BJ (cell line): ENCODE data around the gene TTC21B. TPM values are rescaled to one million over a fixed set of nuclear protein-coding genes. Genes with fewer than 3 reads are reported as not detected.

Experiments used
- CTCF ChIA-PET: fragments of 350-600 bp; formaldehyde crosslinking; extraction: SDS; loops from one replicate; lab custom pipeline; 2021; ENCODE audit warnings: antibody characterized with exemption, inconsistent platforms; lab: Yijun Ruan, JAX
- POLR2A ChIA-PET: fragments of 300-600 bp; sonication (Branson Sonifier 250); formaldehyde crosslinking; extraction: SDS; loops from one replicate; lab custom pipeline; 2021; ENCODE audit warnings: antibody characterized with exemption; lab: Charles Lee
- DNase-seq: peaks from one replicate; pipeline ENCODE4 v3.0.0-alpha.2; 2011; ENCODE audit warnings: low read depth
- H3K27me3 ChIP-seq: 2 replicates; pipeline ENCODE4 v1.6.0; 2011; ENCODE audit warnings: low read length; ENCODE audit not compliant: control insufficient read depth, insufficient read depth
- H3K36me3 ChIP-seq: 2 replicates; pipeline ENCODE4 v1.5.1; 2011; ENCODE audit warnings: low read length; ENCODE audit not compliant: control insufficient read depth, insufficient read depth
- H3K4me3 ChIP-seq: 2 replicates; pipeline ENCODE4 v1.5.1; 2011; ENCODE audit warnings: low read depth, mild to moderate bottlenecking, control low read depth, low read length
- polyA plus RNA-seq: library from polyadenylated mRNA; depleted of rRNA; stranded (reverse); fragments of >200 nt; gene quantifications from 2 replicates; pipeline ENCODE4 v1.2.3, GENCODE V29; 2011
- TF ChIP-seq, protein P1 (sequence below): IDR thresholded peaks from 2 replicates; pipeline ENCODE4 v1.5.1; 2011; ENCODE audit warnings: low read depth, mild to moderate bottlenecking, control low read depth, inconsistent platforms, low read length, moderate library complexity; ENCODE audit not compliant: insufficient read depth

The TTC21B gene
- polyA plus RNA-seq, 1 experiment = 12.1 TPM

DNA sequence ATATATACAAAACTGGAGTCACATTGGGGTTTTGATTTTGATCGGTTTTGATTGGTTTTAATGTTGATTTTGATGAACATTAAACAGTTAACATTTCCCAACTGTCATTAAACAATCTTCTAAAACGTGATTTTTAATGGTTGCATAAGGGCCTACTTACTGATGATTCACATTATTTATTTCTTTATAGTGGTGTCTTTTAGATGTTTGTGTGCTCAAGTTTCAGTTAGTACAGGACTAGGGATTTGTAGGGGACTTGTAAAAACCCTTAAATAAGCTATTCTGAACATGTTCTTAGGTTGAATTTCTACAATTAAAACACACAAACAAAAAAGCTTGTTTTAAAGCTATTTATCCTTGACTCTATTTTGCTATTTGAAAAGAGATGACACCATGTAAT lies 61.6 kb downstream of the TTC21B start:
- POLR2A ChIA-PET = no interaction called here
- DNase-seq = no peak
- Histone ChIP-seq H3K4me3 (no peak overlapping the region), H3K36me3 (peaks cover 5% of the 10 kb centered on the region), H3K27me3 (no peaks in the 10 kb centered on the region)
- TF ChIP-seq, protein P1, sequence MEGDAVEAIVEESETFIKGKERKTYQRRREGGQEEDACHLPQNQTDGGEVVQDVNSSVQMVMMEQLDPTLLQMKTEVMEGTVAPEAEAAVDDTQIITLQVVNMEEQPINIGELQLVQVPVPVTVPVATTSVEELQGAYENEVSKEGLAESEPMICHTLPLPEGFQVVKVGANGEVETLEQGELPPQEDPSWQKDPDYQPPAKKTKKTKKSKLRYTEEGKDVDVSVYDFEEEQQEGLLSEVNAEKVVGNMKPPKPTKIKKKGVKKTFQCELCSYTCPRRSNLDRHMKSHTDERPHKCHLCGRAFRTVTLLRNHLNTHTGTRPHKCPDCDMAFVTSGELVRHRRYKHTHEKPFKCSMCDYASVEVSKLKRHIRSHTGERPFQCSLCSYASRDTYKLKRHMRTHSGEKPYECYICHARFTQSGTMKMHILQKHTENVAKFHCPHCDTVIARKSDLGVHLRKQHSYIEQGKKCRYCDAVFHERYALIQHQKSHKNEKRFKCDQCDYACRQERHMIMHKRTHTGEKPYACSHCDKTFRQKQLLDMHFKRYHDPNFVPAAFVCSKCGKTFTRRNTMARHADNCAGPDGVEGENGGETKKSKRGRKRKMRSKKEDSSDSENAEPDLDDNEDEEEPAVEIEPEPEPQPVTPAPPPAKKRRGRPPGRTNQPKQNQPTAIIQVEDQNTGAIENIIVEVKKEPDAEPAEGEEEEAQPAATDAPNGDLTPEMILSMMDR = no peak
- CTCF ChIA-PET = no interaction called here

DNA sequence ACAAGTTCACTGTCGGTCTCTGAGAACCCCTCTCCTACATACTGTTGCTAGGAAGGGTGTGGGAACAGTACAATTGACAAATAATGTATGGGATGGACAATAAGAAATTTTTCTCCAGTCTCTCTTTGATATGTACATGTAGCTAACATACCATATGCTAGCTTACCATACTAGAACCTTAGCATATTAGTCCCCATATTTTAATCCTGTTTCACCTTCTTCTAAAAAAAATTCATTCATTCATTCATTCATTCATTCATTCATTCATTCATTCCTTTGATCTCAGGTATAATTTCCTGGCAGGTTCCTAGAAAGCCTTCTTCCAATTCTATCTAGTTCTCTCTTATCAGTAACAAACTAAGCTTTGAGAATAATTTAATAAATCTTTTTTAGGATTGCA lies 62.2 kb downstream of the TTC21B start:
- H3K36me3 ChIP-seq = peaks cover 2% of the 10 kb centered on the region
- H3K27me3 ChIP-seq = no peaks in the 10 kb centered on the region
- ChIA-PET CTCF (no interaction called here), POLR2A (no interaction called here)
- TF ChIP-seq, protein P1 = no peak
- no peak overlapping the region for H3K4me3 ChIP-seq
- no peak for DNase-seq

DNA sequence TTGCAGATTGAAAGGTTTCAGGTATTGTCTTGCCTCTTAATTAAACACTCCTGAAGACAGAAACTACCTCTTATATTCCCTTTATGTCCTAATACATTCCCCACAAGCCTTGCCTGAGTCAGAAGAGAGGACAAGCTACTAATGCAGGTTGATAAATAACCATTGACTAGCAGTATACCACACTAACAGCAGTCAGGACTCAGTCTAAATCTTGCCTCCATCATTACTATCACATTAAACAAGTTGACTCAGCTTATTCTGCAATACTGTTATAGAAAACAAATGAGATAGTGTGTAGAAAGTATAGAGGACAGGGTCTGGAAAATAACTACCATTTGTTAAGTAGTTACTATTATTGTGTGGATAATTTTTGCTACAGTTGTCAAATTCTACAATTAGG lies 63.8 kb downstream of the TTC21B start:
- ChIA-PET POLR2A (interaction anchor here (0.6 kb wide), 1 partner anchor 10 kb away, joined by 3 read pairs; no protein-coding TSS in a partner anchor), CTCF (interaction anchor here (1.0 to 1.6 kb wide), 2 partner anchors 13 to 16 kb away, joined by 4 to 5 read pairs; no protein-coding TSS in a partner anchor)
- TF ChIP-seq, protein P1 = no peak
- Histone ChIP-seq H3K4me3 (no peak overlapping the region), H3K36me3 (peaks cover 2% of the 10 kb centered on the region; the same call in 1 of the 2 replicates), H3K27me3 (no peaks in the 10 kb centered on the region)
- no peak for DNase-seq

DNA sequence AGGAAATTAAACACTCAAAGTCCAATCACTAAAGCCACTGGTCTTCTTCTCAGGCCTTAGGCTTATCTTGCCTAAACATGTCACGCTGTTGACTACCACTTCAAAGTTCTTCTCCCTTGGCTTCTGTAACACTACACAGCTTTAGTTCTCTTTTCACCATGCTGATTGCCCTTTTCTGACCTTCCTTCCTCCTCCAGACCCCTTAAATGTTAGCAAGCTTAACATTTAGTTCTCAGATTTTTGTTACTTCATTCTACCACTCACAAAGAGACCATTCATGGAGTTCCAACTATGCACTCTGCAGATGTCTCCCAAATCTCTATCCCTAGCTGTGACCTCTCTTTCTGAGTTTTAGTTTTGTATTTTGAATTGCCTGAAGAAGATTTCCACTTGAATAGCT lies 64.4 kb downstream of the TTC21B start:
- Histone ChIP-seq H3K36me3 (no peaks in the 10 kb centered on the region), H3K4me3 (no peak overlapping the region), H3K27me3 (no peaks in the 10 kb centered on the region)
- DNase-seq = no peak
- ChIA-PET POLR2A (interaction anchor here (0.6 kb wide), 2 partner anchors 10 kb away, joined by 3 read pairs; no protein-coding TSS in a partner anchor), CTCF (interaction anchor here (1.0 to 1.6 kb wide), 2 partner anchors 15 to 17 kb away, joined by 4 read pairs; no protein-coding TSS in a partner anchor)
- TF ChIP-seq, protein P1 = no peak

DNA sequence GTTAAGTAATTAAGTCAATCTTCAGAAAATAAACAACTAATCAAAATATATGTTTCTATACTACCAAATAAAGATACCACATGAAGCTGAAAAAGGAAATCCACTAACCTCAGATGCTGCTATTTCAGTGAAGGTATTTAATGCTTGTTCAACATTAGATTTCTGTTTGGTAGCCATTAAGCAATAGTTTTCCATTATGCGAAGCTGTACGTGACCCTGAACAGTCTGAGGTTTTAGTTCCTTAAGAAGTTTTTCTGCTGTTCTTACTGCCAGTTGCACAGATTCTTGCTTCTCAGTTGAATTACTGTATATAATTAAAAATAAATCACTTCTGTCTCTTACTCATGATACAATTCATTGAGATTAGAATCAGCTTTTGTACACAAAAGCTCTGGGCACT lies 65.4 kb downstream of the TTC21B start:
- Histone ChIP-seq H3K36me3 (no peaks in the 10 kb centered on the region), H3K4me3 (no peak overlapping the region), H3K27me3 (no peaks in the 10 kb centered on the region)
- ChIA-PET CTCF (interaction anchor here (1.0 to 1.6 kb wide), 3 partner anchors 8 to 16 kb away, joined by 3 to 4 read pairs (median 4); no protein-coding TSS in a partner anchor), POLR2A (no interaction called here)
- DNase-seq = no peak
- TF ChIP-seq, protein P1 = no peak
